Spinal cord (tissue), 10 donors: ENCODE results near the gene SUMF1. TPM values are rescaled to one million over a fixed set of nuclear protein-coding genes. Genes with fewer than 3 reads are reported as not detected.

Source experiments
- DNase-seq, 6 donors: peaks; one replicate each; pipeline versions ENCODE4 v3.0.0 to v3.0.0-alpha.2; 2013 to 2015; ENCODE audit warnings: low spot score in 6 of 6, low read depth in 4 of 6
- H3K27ac ChIP-seq: one replicate; pipeline ENCODE4 v1.5.1; 2013; ENCODE audit warnings: low read depth, low read length, control low read depth
- H3K27me3 ChIP-seq: one replicate; pipeline ENCODE4 v1.6.1; 2013; ENCODE audit warnings: low read length; ENCODE audit not compliant: control insufficient read depth, insufficient read depth
- H3K36me3 ChIP-seq: one replicate; pipeline ENCODE4 v1.6.1; 2013; ENCODE audit warnings: low read length; ENCODE audit not compliant: control insufficient read depth, insufficient read depth
- H3K4me1 ChIP-seq: one replicate; pipeline ENCODE4 v1.6.1; 2013; ENCODE audit warnings: low read length; ENCODE audit not compliant: control insufficient read depth, insufficient read depth
- H3K4me3 ChIP-seq: one replicate; pipeline ENCODE4 v1.5.1; 2013; ENCODE audit warnings: low read depth, low read length, control low read depth
- H3K9me3 ChIP-seq: one replicate; pipeline ENCODE4 v1.6.1; 2013; ENCODE audit warnings: low read length; ENCODE audit not compliant: control insufficient read depth, insufficient read depth
- WGBS: methylation state at CpG from one replicate; pipeline ENCODE4 v1.1.5; 2013; ENCODE audit warnings: missing lambda C conversion rate; ENCODE audit not compliant: insufficient coverage; 5-methylcytosine and 5-hydroxymethylcytosine counted together
- polyA plus RNA-seq, 2 donors: library from polyadenylated mRNA; unstranded; fragments of 120-200 nt; gene quantifications; one replicate each; pipeline ENCODE4 v1.2.1, GENCODE V29; 2013; ENCODE audit not compliant: insufficient read length in 2 of 2
- total RNA-seq, 2 donors: library from RNA; depleted of rRNA in 1 of 2; stranded (reverse); fragments of 120-200 nt in 1 of 2; fragments of >200 nt in 1 of 2; gene quantifications; one replicate each; pipeline versions ENCODE4 v1.2.3 to v1.2.4, GENCODE V29; 2013 to 2014
- donor health status: healthy.

The SUMF1 gene
- total and polyA plus RNA-seq, 4 donors, result 13.2 to 39.5 (median 23.8) TPM

GRCh38 chr3:4409971-4410573 lies 57.0 kb downstream of the SUMF1 start:
- Histone ChIP-seq H3K9me3 (no peaks in the 10 kb centered on the region), H3K27me3 (no peaks in the 10 kb centered on the region), H3K27ac (no peak overlapping the region), H3K4me3 (no peak overlapping the region), H3K4me1 (no peaks in the 10 kb centered on the region), H3K36me3 (no peaks in the 10 kb centered on the region)
- WGBS, result no CpG with 5 or more reads among the region's 1 CpG
- DNase-seq, result peak in 1 of 6 donors; percentile 76

GRCh38 chr3:4409415-4409814 lies 57.7 kb downstream of the SUMF1 start:
- no peak overlapping the region for H3K4me3 ChIP-seq
- H3K27ac ChIP-seq, result no peak overlapping the region
- no peaks in the 10 kb centered on the region for H3K9me3 ChIP-seq
- H3K27me3 ChIP-seq, result no peaks in the 10 kb centered on the region
- H3K4me1 ChIP-seq, result no peaks in the 10 kb centered on the region
- no peaks in the 10 kb centered on the region for H3K36me3 ChIP-seq
- 100% methylated on average over 1 of the region's 4 CpGs for WGBS
- peak in 2 of 6 donors; percentile 18 to 86 for DNase-seq

DNA sequence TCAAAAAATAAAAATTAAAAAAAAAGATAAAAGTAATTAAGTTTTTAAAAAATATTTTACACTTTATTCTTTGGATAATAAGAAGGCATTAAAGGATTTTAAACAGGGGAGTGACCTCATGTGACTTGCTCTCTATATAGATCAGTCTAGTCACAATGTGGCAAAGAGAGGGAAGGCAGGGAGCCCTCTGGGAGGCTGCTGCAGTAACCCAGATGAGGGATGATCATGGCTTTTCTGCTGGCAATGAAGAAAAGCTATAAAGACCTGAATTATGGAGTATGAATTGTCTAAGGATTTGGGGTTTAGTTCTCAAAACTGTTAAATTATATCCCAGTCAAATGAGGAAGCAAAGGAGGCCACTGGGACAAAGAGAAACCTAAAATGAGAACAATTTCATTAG lies 58.1 kb downstream of the SUMF1 start:
- Histone ChIP-seq H3K27ac (no peak overlapping the region), H3K36me3 (no peaks in the 10 kb centered on the region), H3K4me3 (no peak overlapping the region), H3K9me3 (no peaks in the 10 kb centered on the region), H3K4me1 (no peaks in the 10 kb centered on the region), H3K27me3 (no peaks in the 10 kb centered on the region)
- peak in 1 of 6 donors; percentile 37 for DNase-seq

DNA sequence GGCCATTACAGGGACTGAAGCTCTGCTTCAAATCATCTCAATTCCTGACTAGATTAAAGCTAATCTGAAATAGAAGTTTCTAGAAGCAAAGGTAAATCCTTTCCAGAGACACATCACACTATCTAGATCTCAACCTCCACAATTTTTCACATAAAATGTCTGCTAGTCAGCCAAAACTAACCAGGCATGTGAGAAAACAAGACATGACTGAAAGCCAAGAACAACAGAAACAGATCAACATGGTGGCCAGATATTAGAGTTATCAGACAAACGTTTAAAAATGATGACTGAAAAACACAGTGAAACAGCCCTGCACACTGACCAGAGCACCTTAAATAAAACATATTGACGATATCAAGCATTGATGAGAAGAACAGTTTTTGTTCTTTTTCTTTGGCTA lies 59.1 kb downstream of the SUMF1 start:
- no peaks in the 10 kb centered on the region for H3K9me3 ChIP-seq
- DNase-seq, result no peak
- H3K4me3 ChIP-seq, result no peak overlapping the region
- H3K27me3 ChIP-seq, result no peaks in the 10 kb centered on the region
- H3K36me3 ChIP-seq, result no peaks in the 10 kb centered on the region
- H3K4me1 ChIP-seq, result no peaks in the 10 kb centered on the region
- H3K27ac ChIP-seq, result no peak overlapping the region
- WGBS, result no CpG with 5 or more reads among the region's 2 CpGs

DNA sequence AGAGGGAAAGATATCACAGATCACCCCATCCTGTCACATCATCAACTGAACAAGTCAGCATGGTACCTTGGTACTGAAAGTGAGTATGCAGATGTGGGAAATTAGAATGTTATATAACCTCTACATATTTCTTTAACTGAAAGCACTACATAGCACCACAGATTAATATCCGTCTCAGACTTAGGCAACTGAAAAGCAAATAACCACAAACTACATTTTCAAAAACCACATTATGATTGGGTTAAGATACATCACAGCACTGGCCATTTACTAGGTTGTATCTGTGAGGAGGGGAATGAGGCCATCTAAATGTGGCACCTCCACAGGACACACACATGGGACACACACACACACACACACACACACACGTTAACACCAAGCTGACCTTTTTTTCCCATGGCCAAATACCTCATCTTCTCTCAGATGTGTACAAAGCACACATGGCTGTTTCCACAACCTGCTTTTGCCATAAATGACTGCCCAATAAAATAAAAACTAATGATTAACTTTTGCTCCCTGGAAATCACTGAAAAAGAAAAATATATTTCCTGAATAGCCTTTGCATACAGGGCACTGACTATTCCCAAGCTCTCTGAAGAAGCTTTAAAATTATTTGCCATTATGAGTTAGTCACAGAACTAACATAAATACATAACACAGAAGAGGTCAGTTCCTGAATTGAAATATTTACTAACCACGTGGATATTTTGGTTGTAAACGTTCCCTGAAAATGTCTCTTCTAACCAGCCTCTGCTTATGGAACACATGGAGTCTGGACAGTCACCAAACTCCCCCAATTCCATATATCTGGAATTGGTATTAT lies 60.1 kb downstream of the SUMF1 start:
- WGBS, result 100% methylated on average over 1 of the region's 4 CpGs
- no peaks in the 10 kb centered on the region for H3K9me3 ChIP-seq
- H3K27me3 ChIP-seq, result no peaks in the 10 kb centered on the region
- H3K4me3 ChIP-seq, result no peak overlapping the region
- no peak overlapping the region for H3K27ac ChIP-seq
- H3K36me3 ChIP-seq, result no peaks in the 10 kb centered on the region
- no peak for DNase-seq
- no peaks in the 10 kb centered on the region for H3K4me1 ChIP-seq

GRCh38 chr3:4404881-4405280 lies 62.2 kb downstream of the SUMF1 start:
- Histone ChIP-seq H3K9me3 (no peaks in the 10 kb centered on the region), H3K36me3 (no peaks in the 10 kb centered on the region), H3K4me1 (no peaks in the 10 kb centered on the region), H3K27ac (no peak overlapping the region), H3K27me3 (no peaks in the 10 kb centered on the region), H3K4me3 (no peak overlapping the region)
- DNase-seq, result no peak
- 100% methylated on average over 2 of the region's 2 CpGs for WGBS

GRCh38 chr3:4401441-4401840 lies 65.6 kb downstream of the SUMF1 start:
- Histone ChIP-seq H3K9me3 (no peaks in the 10 kb centered on the region), H3K4me3 (no peak overlapping the region), H3K4me1 (no peaks in the 10 kb centered on the region), H3K27me3 (no peaks in the 10 kb centered on the region), H3K27ac (no peak overlapping the region), H3K36me3 (no peaks in the 10 kb centered on the region)
- no peak for DNase-seq
- WGBS, result 93% methylated on average over 4 of the region's 4 CpGs

DNA sequence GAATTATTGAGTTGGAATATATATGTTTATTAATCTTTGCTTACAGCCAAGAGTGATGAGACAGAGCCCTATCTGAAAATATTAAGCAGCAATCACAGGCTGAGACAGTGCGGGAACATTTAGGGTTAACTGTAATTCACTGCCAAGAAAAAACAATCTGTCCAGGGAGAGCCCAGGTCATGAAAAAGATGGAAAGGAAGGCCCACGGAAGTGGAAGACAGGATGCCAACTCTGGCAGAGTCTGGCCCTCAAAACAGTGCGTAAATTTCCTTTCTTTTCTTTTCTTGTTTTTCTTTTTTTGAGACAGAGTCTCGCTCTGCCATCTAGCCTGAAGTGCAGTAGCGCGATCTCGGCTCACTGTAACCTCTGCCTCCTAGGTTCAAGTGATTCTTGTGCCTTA lies 67.6 kb downstream of the SUMF1 start:
- no peak for DNase-seq
- H3K9me3 ChIP-seq, result no peaks in the 10 kb centered on the region
- no peaks in the 10 kb centered on the region for H3K4me1 ChIP-seq
- H3K27ac ChIP-seq, result no peak overlapping the region
- no peaks in the 10 kb centered on the region for H3K27me3 ChIP-seq
- no peaks in the 10 kb centered on the region for H3K36me3 ChIP-seq
- no peak overlapping the region for H3K4me3 ChIP-seq
- 83% methylated on average over 7 of the region's 7 CpGs for WGBS

- H3K27me3 ChIP-seq, result no peaks in the 10 kb centered on the region
- H3K9me3 ChIP-seq, result no peaks in the 10 kb centered on the region
- no peaks in the 10 kb centered on the region for H3K36me3 ChIP-seq
- no peak overlapping the region for H3K27ac ChIP-seq
- peak in 1 of 6 donors; percentile 59 for DNase-seq
- WGBS, result no CpG with 5 or more reads among the region's 7 CpGs
- no peak overlapping the region for H3K4me3 ChIP-seq
- no peaks in the 10 kb centered on the region for H3K4me1 ChIP-seq
These were observed 68.2 kb downstream of the SUMF1 start for GRCh38 chr3:4398941-4399245.
